Keratinocyte (primary cell): ENCODE data around the gene MYBPC2. TPM values are rescaled to one million over a fixed set of nuclear protein-coding genes. Genes with fewer than 3 reads are reported as not detected.

Experiments
- DNase-seq: peaks from one replicate; pipeline ENCODE4 v3.0.0-alpha.2; 2011; ENCODE audit warnings: low read depth, missing footprints, low spot score
- FAIRE-seq: peaks from 2 replicates; lab custom pipeline; 2011; peaks lifted over from hg19 to GRCh38; lab: Jason Lieb, UNC
- H2AFZ ChIP-seq: 2 replicates; pipeline ENCODE4 v1.6.0; 2012; ENCODE audit warnings: low read length, control low read depth, inconsistent platforms; ENCODE audit not compliant: control insufficient read depth
- H3K27ac ChIP-seq: 2 replicates; pipeline ENCODE4 v1.5.1; 2011; ENCODE audit warnings: low read length; ENCODE audit not compliant: control insufficient read depth, insufficient read depth
- H3K27me3 ChIP-seq: 3 replicates; pipeline ENCODE4 v1.6.0; 2011; ENCODE audit warnings: low read length; ENCODE audit not compliant: control insufficient read depth, insufficient read depth; ENCODE audit errors: extremely low read depth
- H3K36me3 ChIP-seq, 2 experiments: 2 replicates in 1 of 2; 3 replicates in 1 of 2; pipeline ENCODE4 v1.5.1; 2011; ENCODE audit warnings: low read length in 2 of 2, mild to moderate bottlenecking in 1 of 2; ENCODE audit not compliant: control insufficient read depth in 2 of 2, insufficient read depth in 2 of 2; ENCODE audit errors: extremely low read depth in 1 of 2
- H3K4me1 ChIP-seq: 3 replicates; pipeline ENCODE4 v1.5.1; 2011; ENCODE audit warnings: low read length; ENCODE audit not compliant: control insufficient read depth, insufficient read depth; ENCODE audit errors: extremely low read depth
- H3K4me2 ChIP-seq: 3 replicates; pipeline ENCODE4 v1.6.0; 2011; ENCODE audit warnings: low read depth, low read length; ENCODE audit not compliant: control insufficient read depth, insufficient read depth; ENCODE audit errors: extremely low read depth
- H3K4me3 ChIP-seq, 3 experiments: fragments of 200-600 bp in 1 of 3; sonication (generic) in 1 of 3; 2 replicates in 2 of 3; 3 replicates in 1 of 3; pipeline ENCODE4 v1.5.1; 2011 to 2016; ENCODE audit warnings: low read length in 3 of 3, mild to moderate bottlenecking in 3 of 3, control low read depth in 2 of 3, inconsistent platforms in 1 of 3, low read depth in 1 of 3, mixed read lengths in 1 of 3, mixed run types in 1 of 3, moderate library complexity in 1 of 3; ENCODE audit not compliant: control insufficient read depth in 2 of 3, insufficient read depth in 2 of 3; ENCODE audit errors: extremely low read depth in 1 of 3
- H3K79me2 ChIP-seq: 2 replicates; pipeline ENCODE4 v1.6.0; 2012; ENCODE audit warnings: low read length; ENCODE audit not compliant: control insufficient read depth, insufficient read depth
- H3K9ac ChIP-seq: 3 replicates; pipeline ENCODE4 v1.6.0; 2011; ENCODE audit warnings: low read length; ENCODE audit not compliant: control insufficient read depth, insufficient read depth; ENCODE audit errors: extremely low read depth
- H3K9me1 ChIP-seq: 3 replicates; pipeline ENCODE4 v1.6.0; 2011; ENCODE audit warnings: low read length; ENCODE audit not compliant: control insufficient read depth, insufficient read depth; ENCODE audit errors: extremely low read depth
- H3K9me3 ChIP-seq: 2 replicates; pipeline ENCODE4 v1.5.1; 2012; ENCODE audit warnings: low read depth, low read length; ENCODE audit not compliant: control insufficient read depth
- H4K20me1 ChIP-seq: 3 replicates; pipeline ENCODE4 v1.6.0; 2011; ENCODE audit warnings: low read length; ENCODE audit not compliant: control insufficient read depth, insufficient read depth; ENCODE audit errors: extremely low read depth
- EZH2 ChIP-seq: IDR thresholded peaks from one replicate; pipeline ENCODE4 v1.6.1; 2012; ENCODE audit warnings: inconsistent platforms, mild to moderate bottlenecking, low read length, moderate library complexity
- dilution Hi-C: fragments of 300-500 bp; cut with MboI; formaldehyde crosslinking; loops from one replicate; pipeline ENCODE4 v1.7.0; 2020; ENCODE audit warnings: low sequenced_read_pairs; ENCODE audit not compliant: extremely low pct_ligation_motif_present
- polyA plus RNA-seq, 5 experiments: library from polyadenylated mRNA; depleted of rRNA in 3 of 5; stranded (reverse) in 3 of 5; stranded (forward) in 1 of 5; unstranded in 1 of 5; fragments of >200 nt; gene quantifications; 1 replicate in 1 of 5; 2 replicates in 3 of 5; 3 replicates in 1 of 5; pipeline versions ENCODE4 v1.2.1 to v1.2.3, GENCODE V29; 2011 to 2012; ENCODE audit warnings: missing spikeins in 2 of 5, low read depth in 1 of 5, low replicate concordance in 1 of 5
- TF ChIP-seq, protein P1 (sequence below), 3 experiments: IDR thresholded peaks in 1 of 3; conservative IDR thresholded peaks in 1 of 3; optimal IDR thresholded peaks in 1 of 3; 2 replicates in 2 of 3; 3 replicates in 1 of 3; pipeline versions ENCODE3 to v1.5.1; 2011; ENCODE audit warnings: low read length in 3 of 3, mild to moderate bottlenecking in 3 of 3, moderate library complexity in 2 of 3, control low read depth in 1 of 3, inconsistent platforms in 1 of 3; ENCODE audit not compliant: insufficient read depth in 2 of 3; ENCODE audit errors: extremely low read depth in 1 of 3

The MYBPC2 gene
- polyA plus RNA-seq, 1 donor (not counting 4 experiments of a cell fraction or from before 2014, with no cell fraction given), result not detected

GRCh38 chr19:50494186-50495019 is 61.7 kb downstream of the MYBPC2 start:
- no peaks in the 10 kb centered on the region for H3K79me2 ChIP-seq
- H3K27ac ChIP-seq, result no peak overlapping the region
- H3K27me3 ChIP-seq, result peaks cover 40% of the 10 kb centered on the region
- no peaks in the 10 kb centered on the region for H3K4me1 ChIP-seq
- FAIRE-seq (no peak), DNase-seq (no peak)
- no peaks in the 10 kb centered on the region for H4K20me1 ChIP-seq
- H3K9me3 ChIP-seq, result no peaks in the 10 kb centered on the region
- H3K36me3 ChIP-seq, result no peaks in the 10 kb centered on the region
- TF ChIP-seq, protein P1, sequence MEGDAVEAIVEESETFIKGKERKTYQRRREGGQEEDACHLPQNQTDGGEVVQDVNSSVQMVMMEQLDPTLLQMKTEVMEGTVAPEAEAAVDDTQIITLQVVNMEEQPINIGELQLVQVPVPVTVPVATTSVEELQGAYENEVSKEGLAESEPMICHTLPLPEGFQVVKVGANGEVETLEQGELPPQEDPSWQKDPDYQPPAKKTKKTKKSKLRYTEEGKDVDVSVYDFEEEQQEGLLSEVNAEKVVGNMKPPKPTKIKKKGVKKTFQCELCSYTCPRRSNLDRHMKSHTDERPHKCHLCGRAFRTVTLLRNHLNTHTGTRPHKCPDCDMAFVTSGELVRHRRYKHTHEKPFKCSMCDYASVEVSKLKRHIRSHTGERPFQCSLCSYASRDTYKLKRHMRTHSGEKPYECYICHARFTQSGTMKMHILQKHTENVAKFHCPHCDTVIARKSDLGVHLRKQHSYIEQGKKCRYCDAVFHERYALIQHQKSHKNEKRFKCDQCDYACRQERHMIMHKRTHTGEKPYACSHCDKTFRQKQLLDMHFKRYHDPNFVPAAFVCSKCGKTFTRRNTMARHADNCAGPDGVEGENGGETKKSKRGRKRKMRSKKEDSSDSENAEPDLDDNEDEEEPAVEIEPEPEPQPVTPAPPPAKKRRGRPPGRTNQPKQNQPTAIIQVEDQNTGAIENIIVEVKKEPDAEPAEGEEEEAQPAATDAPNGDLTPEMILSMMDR (optimal IDR thresholded peaks at IDR 0.05 in 1 of 3, IDR thresholded peaks at IDR 0.05 in 1 of 3, conservative IDR thresholded peaks at IDR 0.05 in 1 of 3; ENCODE audit: extremely low read depth in 1 of 3, insufficient read depth in 2 of 3, low read length in 3 of 3), result no peak
- no peak for TF ChIP-seq EZH2
- H3K4me3 ChIP-seq, result no peak overlapping the region
- dilution Hi-C loops, result no loop called here
- no peak overlapping the region for H3K9ac ChIP-seq
- H3K9me1 ChIP-seq, result no peaks in the 10 kb centered on the region
- no peak overlapping the region for H3K4me2 ChIP-seq
- no peak overlapping the region for H2AFZ ChIP-seq

GRCh38 chr19:50495020-50495531 is 62.4 kb downstream of the MYBPC2 start:
- FAIRE-seq, result no peak
- Histone ChIP-seq H3K4me2 (no peak overlapping the region), H3K4me3 (no peak overlapping the region), H3K4me1 (no peaks in the 10 kb centered on the region), H3K9me3 (no peaks in the 10 kb centered on the region), H3K36me3 (no peaks in the 10 kb centered on the region), H3K27ac (no peak overlapping the region), H4K20me1 (no peaks in the 10 kb centered on the region), H2AFZ (no peak overlapping the region), H3K9ac (no peak overlapping the region), H3K27me3 (peaks cover 37% of the 10 kb centered on the region), H3K79me2 (no peaks in the 10 kb centered on the region), H3K9me1 (no peaks in the 10 kb centered on the region)
- dilution Hi-C loops, result no loop called here
- TF ChIP-seq, protein P1 (optimal IDR thresholded peaks at IDR 0.05 in 1 of 3, IDR thresholded peaks at IDR 0.05 in 1 of 3, conservative IDR thresholded peaks at IDR 0.05 in 1 of 3; ENCODE audit: extremely low read depth in 1 of 3, insufficient read depth in 2 of 3, low read length in 3 of 3), result no peak
- no peak for TF ChIP-seq EZH2
- DNase-seq, result no peak
